GM23338 (cell line): ENCODE measurements around the gene ATAD2B. TPM values are rescaled to one million over a fixed set of nuclear protein-coding genes. Genes with fewer than 3 reads are reported as not detected.

Experiments
- ATAC-seq: fragments of 200-7000 bp; cut with Tn5 transposase; 3 replicates; pipeline ENCODE4 v1.9.1; 2020
- DNase-seq: peaks from one replicate; pipeline ENCODE4 v3.0.0-alpha.2; 2015; ENCODE audit warnings: low spot score
- H2AFZ ChIP-seq: fragments of 200-600 bp; sonication (generic); 2 replicates; pipeline ENCODE4 v1.8.0; 2016; ENCODE audit warnings: antibody characterized with exemption, mild to moderate bottlenecking, moderate library complexity
- H3F3A ChIP-seq: fragments of 200-600 bp; sonication (generic); replicated peaks from 2 replicates; pipeline ENCODE4 v1.8.0; 2017; ENCODE audit warnings: antibody characterized with exemption, mixed run types, low read depth
- H3K27ac ChIP-seq: fragments of 200-600 bp; sonication (generic); 2 replicates; pipeline ENCODE4 v1.6.1; 2016; ENCODE audit warnings: low read depth
- H3K27me3 ChIP-seq: fragments of 200-600 bp; sonication (generic); 2 replicates; pipeline ENCODE4 v1.8.0; 2016; ENCODE audit warnings: mild to moderate bottlenecking, mixed run types, moderate library complexity; ENCODE audit not compliant: insufficient read depth
- H3K36me3 ChIP-seq: fragments of 200-600 bp; sonication (generic); 2 replicates; pipeline ENCODE4 v1.8.0; 2016; ENCODE audit warnings: mild to moderate bottlenecking; ENCODE audit not compliant: insufficient read depth
- H3K4me1 ChIP-seq: fragments of 200-600 bp; sonication (generic); 2 replicates; pipeline ENCODE4 v1.8.0; 2016; ENCODE audit warnings: mild to moderate bottlenecking, moderate library complexity; ENCODE audit not compliant: insufficient read depth
- H3K4me2 ChIP-seq: fragments of 200-600 bp; sonication (generic); 2 replicates; pipeline ENCODE4 v1.7.1; 2017; ENCODE audit warnings: mixed run types
- H3K4me3 ChIP-seq: fragments of 200-600 bp; sonication (generic); 2 replicates; pipeline ENCODE4 v1.6.1; 2016; ENCODE audit warnings: mixed run types
- H3K79me2 ChIP-seq: fragments of 200-600 bp; sonication (generic); replicated peaks from 2 replicates; pipeline ENCODE4 v1.8.0; 2017; ENCODE audit warnings: mild to moderate bottlenecking; ENCODE audit not compliant: insufficient read depth
- H3K9me2 ChIP-seq: fragments of 200-600 bp; sonication (generic); 2 replicates; pipeline ENCODE4 v1.8.0; 2017; ENCODE audit not compliant: insufficient read depth
- H4K20me1 ChIP-seq: fragments of 200-600 bp; sonication (generic); replicated peaks from 2 replicates; pipeline ENCODE4 v1.8.0; 2017; ENCODE audit warnings: mild to moderate bottlenecking; ENCODE audit not compliant: insufficient read depth
- H3K27ac Mint-ChIP-seq: 2 replicates; pipeline ENCODE4 v1.8.0; 2020; ENCODE audit warnings: inconsistent platforms, mild to moderate bottlenecking, moderate library complexity, mixed read lengths
- H3K27me3 Mint-ChIP-seq: 3 replicates; pipeline ENCODE4 v1.8.0; 2022; ENCODE audit warnings: low read depth, mild to moderate bottlenecking, moderate library complexity, mixed read lengths, inconsistent platforms; ENCODE audit not compliant: insufficient read depth, poor library complexity
- H3K36me3 Mint-ChIP-seq: 3 replicates; pipeline ENCODE4 v1.8.0; 2021; ENCODE audit warnings: low read depth, mild to moderate bottlenecking, inconsistent platforms, moderate library complexity, mixed read lengths
- H3K4me1 Mint-ChIP-seq: 3 replicates; pipeline ENCODE4 v1.8.0; 2020; ENCODE audit warnings: mild to moderate bottlenecking, inconsistent platforms, mixed read lengths
- H3K4me3 Mint-ChIP-seq: 3 replicates; pipeline ENCODE4 v1.8.0; 2021; ENCODE audit warnings: moderate library complexity, mild to moderate bottlenecking, inconsistent platforms, mixed read lengths
- H3K9me3 Mint-ChIP-seq: 3 replicates; pipeline ENCODE4 v1.8.0; 2020; ENCODE audit warnings: moderate library complexity, mild to moderate bottlenecking, inconsistent platforms, mixed read lengths
- STAT1 ChIP-seq: IDR thresholded peaks from one replicate; pipeline ENCODE4 v1.6.1; 2016; ENCODE audit warnings: antibody characterized with exemption; ENCODE audit not compliant: unreplicated experiment
- polyA plus RNA-seq: library from polyadenylated mRNA; unstranded; fragments of >200 nt; fragmentation: Nextera tagmentation; extraction: Ambion mirVana; gene quantifications from 2 replicates; pipeline ENCODE4 v1.2.1, GENCODE V29; 2016
- total RNA-seq: library from RNA; depleted of rRNA; stranded (reverse); fragments of >200 nt; shearing (Covaris generic); gene quantifications from 2 replicates; pipeline ENCODE4 v1.2.3, GENCODE V29; 2014
- TF ChIP-seq, protein P1 (sequence below), 2 experiments: fragments of 200-600 bp in 1 of 2; sonication (generic) in 1 of 2; conservative IDR thresholded peaks; 2 replicates each; pipeline versions ENCODE4 v1.5.1 to v1.6.1; 2016 to 2017; ENCODE audit warnings: antibody characterized with exemption in 2 of 2, low read depth in 2 of 2, mild to moderate bottlenecking in 2 of 2, moderate library complexity in 1 of 2
- TF ChIP-seq, protein P2 (sequence below): fragments of 250-450 bp; sonication (Bioruptor Pico); IDR thresholded peaks from 2 replicates; pipeline ENCODE4 v1.5.0; 2020; ENCODE audit warnings: mild to moderate bottlenecking, moderate library complexity

The ATAD2B gene
- total and polyA plus RNA-seq, 2 experiments from 2014 or later: 12.4 to 19.3 TPM

DNA sequence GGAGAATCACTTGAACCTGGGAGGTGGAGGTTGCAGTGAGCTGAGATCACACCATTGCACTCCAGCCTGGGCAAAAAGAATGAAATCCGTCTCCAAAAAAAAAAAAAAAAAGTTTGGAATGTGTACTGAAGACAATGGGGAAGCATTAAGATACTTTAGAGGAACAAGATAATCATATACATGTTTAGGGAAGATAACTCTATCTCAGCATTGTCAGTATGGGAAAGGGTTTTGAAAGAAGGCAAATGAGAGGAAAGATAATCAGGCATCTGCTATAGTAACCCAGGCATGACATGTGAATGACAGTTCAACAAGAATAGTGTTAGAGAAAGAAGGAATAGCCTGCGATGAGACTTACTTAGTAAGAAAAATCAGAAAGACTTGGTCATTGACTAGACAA is 112.0 kb downstream of the ATAD2B start (continued):
- TF ChIP-seq, protein P1, sequence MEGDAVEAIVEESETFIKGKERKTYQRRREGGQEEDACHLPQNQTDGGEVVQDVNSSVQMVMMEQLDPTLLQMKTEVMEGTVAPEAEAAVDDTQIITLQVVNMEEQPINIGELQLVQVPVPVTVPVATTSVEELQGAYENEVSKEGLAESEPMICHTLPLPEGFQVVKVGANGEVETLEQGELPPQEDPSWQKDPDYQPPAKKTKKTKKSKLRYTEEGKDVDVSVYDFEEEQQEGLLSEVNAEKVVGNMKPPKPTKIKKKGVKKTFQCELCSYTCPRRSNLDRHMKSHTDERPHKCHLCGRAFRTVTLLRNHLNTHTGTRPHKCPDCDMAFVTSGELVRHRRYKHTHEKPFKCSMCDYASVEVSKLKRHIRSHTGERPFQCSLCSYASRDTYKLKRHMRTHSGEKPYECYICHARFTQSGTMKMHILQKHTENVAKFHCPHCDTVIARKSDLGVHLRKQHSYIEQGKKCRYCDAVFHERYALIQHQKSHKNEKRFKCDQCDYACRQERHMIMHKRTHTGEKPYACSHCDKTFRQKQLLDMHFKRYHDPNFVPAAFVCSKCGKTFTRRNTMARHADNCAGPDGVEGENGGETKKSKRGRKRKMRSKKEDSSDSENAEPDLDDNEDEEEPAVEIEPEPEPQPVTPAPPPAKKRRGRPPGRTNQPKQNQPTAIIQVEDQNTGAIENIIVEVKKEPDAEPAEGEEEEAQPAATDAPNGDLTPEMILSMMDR (conservative IDR thresholded peaks at IDR 0.05; ENCODE audit: low read depth in 2 of 2): no peak

DNA sequence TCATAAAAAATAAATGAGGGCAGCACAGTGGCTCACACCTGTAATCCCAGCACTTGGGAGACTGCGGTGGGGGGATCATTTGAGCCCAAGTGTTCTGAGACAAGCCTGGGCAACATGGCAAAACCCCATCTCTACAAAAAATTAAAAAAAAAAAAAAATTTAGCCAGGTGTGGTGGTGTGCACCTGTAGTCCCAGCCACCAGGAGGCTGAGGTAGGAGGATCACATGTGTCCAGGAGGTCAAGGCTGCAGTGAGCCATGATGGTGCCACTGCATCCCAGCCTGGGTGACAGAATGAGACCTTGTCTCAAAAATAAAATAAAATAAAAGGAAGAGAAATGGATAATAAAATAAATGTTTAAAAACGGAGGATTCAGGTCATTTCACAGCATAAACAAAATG is 113.5 kb downstream of the ATAD2B start:
- no peaks in the 10 kb centered on the region for H3K27me3 ChIP-seq
- no peak overlapping the region for H3K27ac ChIP-seq
- no peak for ATAC-seq
- no peak overlapping the region for H3K27ac Mint-ChIP-seq
- H3K9me3 Mint-ChIP-seq: no peaks in the 10 kb centered on the region
- H2AFZ ChIP-seq: no peak overlapping the region
- no peaks in the 10 kb centered on the region for H4K20me1 ChIP-seq
- no peaks in the 10 kb centered on the region for H3K9me2 ChIP-seq
- TF ChIP-seq, protein P1 (conservative IDR thresholded peaks at IDR 0.05; ENCODE audit: low read depth in 2 of 2): peak in 1 of 2 experiments; percentile 23; a peak in 1 of 4 replicates
- TF ChIP-seq STAT1: no peak
- TF ChIP-seq, protein P2, sequence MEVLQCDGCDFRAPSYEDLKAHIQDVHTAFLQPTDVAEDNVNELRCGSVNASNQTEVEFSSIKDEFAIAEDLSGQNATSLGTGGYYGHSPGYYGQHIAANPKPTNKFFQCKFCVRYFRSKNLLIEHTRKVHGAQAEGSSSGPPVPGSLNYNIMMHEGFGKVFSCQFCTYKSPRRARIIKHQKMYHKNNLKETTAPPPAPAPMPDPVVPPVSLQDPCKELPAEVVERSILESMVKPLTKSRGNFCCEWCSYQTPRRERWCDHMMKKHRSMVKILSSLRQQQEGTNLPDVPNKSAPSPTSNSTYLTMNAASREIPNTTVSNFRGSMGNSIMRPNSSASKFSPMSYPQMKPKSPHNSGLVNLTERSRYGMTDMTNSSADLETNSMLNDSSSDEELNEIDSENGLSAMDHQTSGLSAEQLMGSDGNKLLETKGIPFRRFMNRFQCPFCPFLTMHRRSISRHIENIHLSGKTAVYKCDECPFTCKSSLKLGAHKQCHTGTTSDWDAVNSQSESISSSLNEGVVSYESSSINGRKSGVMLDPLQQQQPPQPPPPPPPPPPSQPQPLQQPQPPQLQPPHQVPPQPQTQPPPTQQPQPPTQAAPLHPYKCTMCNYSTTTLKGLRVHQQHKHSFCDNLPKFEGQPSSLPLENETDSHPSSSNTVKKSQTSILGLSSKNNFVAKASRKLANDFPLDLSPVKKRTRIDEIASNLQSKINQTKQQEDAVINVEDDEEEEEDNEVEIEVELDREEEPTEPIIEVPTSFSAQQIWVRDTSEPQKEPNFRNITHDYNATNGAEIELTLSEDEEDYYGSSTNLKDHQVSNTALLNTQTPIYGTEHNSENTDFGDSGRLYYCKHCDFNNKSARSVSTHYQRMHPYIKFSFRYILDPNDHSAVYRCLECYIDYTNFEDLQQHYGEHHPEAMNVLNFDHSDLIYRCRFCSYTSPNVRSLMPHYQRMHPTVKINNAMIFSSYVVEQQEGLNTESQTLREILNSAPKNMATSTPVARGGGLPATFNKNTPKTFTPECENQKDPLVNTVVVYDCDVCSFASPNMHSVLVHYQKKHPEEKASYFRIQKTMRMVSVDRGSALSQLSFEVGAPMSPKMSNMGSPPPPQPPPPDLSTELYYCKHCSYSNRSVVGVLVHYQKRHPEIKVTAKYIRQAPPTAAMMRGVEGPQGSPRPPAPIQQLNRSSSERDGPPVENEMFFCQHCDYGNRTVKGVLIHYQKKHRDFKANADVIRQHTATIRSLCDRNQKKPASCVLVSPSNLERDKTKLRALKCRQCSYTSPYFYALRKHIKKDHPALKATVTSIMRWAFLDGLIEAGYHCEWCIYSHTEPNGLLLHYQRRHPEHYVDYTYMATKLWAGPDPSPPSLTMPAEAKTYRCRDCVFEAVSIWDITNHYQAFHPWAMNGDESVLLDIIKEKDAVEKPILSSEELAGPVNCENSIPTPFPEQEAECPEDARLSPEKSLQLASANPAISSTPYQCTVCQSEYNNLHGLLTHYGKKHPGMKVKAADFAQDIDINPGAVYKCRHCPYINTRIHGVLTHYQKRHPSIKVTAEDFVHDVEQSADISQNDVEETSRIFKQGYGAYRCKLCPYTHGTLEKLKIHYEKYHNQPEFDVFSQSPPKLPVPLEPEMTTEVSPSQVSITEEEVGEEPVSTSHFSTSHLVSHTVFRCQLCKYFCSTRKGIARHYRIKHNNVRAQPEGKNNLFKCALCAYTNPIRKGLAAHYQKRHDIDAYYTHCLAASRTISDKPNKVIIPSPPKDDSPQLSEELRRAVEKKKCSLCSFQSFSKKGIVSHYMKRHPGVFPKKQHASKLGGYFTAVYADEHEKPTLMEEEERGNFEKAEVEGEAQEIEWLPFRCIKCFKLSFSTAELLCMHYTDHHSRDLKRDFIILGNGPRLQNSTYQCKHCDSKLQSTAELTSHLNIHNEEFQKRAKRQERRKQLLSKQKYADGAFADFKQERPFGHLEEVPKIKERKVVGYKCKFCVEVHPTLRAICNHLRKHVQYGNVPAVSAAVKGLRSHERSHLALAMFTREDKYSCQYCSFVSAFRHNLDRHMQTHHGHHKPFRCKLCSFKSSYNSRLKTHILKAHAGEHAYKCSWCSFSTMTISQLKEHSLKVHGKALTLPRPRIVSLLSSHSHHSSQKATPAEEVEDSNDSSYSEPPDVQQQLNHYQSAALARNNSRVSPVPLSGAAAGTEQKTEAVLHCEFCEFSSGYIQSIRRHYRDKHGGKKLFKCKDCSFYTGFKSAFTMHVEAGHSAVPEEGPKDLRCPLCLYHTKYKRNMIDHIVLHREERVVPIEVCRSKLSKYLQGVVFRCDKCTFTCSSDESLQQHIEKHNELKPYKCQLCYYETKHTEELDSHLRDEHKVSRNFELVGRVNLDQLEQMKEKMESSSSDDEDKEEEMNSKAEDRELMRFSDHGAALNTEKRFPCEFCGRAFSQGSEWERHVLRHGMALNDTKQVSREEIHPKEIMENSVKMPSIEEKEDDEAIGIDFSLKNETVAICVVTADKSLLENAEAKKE (CRISPR knock-in tag): no peak
- peaks cover 6% of the 10 kb centered on the region; the same call in 1 of the 2 replicates for H3K4me1 ChIP-seq
- no peak for DNase-seq
- peaks cover 6% of the 10 kb centered on the region; the same call in 1 of the 3 replicates for H3K36me3 Mint-ChIP-seq
- no peaks in the 10 kb centered on the region for H3F3A ChIP-seq
- H3K4me2 ChIP-seq: no peak overlapping the region
- no peaks in the 10 kb centered on the region; the same call in 1 of the 2 replicates for H3K36me3 ChIP-seq
- H3K4me3 ChIP-seq: no peak overlapping the region
- no peaks in the 10 kb centered on the region for H3K27me3 Mint-ChIP-seq
- no peak overlapping the region for H3K4me3 Mint-ChIP-seq
- H3K4me1 Mint-ChIP-seq: peaks cover 11% of the 10 kb centered on the region; the same call in 2 of the 3 replicates
- no peaks in the 10 kb centered on the region for H3K79me2 ChIP-seq
